Measurements from ENCODE around the gene RASSF10.

GRCh38 chr11:13045734-13046133 lies 36.6 kb downstream of the RASSF10 start:
- no peak for TF ChIP-seq SPI1 (IDR thresholded peaks at IDR 0.05; ENCODE audit: borderline replicate concordance, low read depth)
- no peak for TF ChIP-seq CTCF (IDR thresholded peaks at IDR 0.05; ENCODE audit: insufficient read depth, low read length)
- no peak for TF ChIP-seq POLR2AphosphoS5 (IDR thresholded peaks at IDR 0.05; ENCODE audit: low read depth)
